Activated CD4-positive, CD25-positive, alpha-beta regulatory T cell treated with anti-CD3 and anti-CD28 coated beads, Interleukin-2, amount 50 U/mL, for 16 hours (primary cell): ENCODE results near the gene CCDC188.

Experiments
- DNase-seq: peaks from one replicate; pipeline ENCODE4 v3.0.0-alpha.2; 2020; ENCODE audit warnings: low read depth, low spot score

The CCDC188 gene

GRCh38 chr22:20118300-20119020 is 32.4 kb downstream of the CCDC188 start:
- DNase-seq: no peak

DNA sequence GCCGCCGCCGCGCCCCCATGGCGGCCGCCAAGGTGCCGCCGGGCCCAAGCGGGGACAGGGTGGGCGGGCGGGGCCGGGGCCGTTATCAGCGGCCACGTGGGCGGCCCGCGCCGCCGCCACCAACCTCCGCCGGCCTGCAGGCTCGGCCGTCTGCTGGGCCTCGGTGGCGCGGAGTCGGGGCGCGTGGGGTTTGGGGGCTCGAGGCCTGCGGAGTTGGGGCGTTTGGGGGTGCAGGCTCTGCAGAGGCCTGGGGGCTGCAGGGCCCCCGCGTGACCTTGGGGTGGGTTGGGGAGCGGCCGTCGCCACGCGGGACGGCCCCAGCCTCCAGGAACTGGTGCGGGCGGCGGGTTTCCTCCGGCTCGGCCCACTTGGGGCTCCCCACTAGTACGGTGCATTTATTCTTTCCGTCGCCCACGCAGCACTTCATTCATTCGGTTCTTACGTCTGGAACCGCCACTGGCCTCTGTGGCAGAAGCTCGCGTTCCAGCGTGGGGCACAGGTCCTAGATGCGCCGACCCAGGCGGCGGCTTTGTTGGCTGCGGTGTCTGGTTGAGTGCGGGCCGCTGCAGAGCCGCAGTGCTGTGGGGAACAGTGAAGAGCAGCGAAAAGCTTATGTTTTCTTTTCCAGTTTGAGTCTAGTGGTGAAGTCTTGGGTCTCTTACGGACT is 33.1 kb downstream of the CCDC188 start:
- peak; percentile 27 for DNase-seq

GRCh38 chr22:20116951-20117632 is 33.8 kb downstream of the CCDC188 start, which contains the start of gene TRMT2A:
TRMT2A (minus strand) TSS chr22:20117226; CDS start chr22:20116906, 320 bp downstream.
- peak; percentile 90 for DNase-seq

DNA sequence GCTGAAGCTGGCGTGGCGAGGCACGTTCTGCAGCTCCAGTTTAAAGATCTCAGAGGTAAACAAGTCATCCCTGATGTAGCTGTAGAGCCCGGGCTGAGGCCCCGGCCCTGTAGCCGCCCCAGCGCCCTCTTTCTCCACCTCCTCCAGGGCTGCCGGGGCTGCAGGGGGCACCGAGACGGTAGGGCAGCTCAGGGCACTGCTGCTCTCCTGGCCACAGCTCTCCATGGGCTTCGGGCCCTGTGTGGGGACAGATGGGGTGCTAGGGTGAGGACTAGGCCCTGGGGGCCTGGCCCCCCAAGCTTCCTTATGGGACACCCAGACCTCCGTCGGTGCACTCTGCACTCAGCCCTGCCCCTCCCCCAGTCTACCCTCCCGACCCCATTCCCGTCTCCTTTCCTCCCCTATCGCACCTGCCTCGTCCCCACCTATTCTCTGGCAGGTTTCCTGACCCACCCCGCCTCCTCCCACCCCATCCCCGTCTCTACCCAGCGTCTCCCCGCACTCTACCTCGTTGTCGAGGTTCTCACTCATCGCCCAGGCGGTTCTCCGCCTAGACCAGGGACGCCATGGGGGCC is 34.4 kb downstream of the CCDC188 start:
- no peak for DNase-seq

DNA sequence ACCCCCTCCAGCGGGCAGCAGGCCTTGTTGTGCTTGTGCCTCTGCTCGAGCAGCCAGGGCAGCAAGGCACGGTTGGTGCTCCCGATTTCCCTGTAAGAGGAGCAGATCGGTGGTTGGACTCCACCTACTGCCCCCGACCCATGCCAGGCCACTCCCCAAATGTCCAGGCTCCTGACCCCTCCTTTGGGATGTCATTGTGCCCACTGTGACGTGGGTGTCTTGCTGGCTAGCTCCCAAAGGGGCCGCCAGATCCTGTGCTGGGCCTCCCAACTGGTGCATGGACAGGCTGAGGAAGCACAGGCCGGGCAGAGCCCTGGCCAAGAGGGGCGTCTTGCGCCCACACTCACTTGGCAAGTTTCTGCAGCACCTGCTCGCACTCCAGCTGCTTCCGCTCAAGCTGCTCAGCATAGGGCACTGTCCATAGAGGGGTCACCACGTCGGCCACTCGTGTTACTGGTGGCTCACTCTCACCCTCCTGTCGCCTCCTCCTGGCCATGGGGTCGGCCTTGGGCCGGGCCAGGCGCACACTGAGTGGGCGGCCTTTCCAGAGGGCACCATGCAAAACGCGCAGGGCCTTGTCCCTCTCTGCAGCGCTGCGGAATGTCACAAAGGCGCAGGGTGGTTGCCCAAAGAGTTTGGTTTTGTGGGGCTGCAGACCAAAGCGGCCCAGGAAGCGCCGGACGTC is 35.0 kb downstream of the CCDC188 start, which contains the start of gene RANBP1:
RANBP1 (plus strand) TSS at position 414 of the 685 bp plus-strand sequence; CDS start at position 495, 81 bp downstream.
- no peak for DNase-seq

DNA sequence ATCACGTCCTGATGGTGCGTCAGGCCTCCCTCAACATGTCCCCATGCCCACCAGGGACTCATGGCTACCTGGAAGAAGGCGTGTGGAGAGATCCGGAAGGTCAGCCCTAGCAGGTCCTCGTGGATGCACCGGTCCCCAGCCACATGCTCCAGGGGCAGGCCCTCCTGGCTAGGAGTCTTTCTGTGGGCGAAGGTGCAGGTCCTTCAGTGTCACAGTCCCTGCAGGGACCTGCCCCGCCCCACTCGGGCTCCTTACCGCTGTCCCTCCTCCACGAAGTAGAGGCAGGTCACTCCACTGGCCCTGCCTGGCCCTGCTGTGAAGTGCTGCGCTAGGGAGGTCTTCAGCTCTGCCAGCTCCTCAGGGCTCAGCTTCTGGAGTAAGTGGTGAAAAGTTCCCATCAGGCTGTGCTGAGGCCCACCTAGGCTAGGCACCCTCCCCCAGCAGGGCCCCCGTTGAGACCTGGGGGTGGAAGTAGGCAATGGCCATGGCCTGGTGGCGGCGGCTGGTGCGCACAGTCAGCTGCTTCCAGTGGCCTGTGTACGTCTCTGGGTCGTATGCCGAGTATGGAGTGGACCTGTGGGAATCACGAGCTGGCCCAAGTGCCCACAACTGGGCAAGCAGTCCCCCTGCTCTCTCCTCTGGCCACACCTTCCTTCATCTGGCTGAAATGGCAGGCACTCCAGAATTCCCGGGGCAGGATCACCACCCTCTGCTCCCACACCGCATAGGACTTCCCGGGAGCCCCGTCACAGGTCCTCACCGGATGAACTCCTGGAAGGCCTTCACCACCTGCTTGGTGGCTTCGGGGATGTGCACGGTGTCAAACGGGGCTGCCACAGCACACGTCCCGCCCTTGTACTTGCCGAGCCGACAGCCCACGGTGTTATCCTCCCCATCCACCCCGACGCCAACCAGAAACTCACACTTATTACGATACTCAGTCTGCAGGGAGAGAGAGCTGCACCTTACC is 36.1 kb downstream of the CCDC188 start:
- DNase-seq: no peak

- DNase-seq: no peak
Measured at GRCh38 chr22:20113551-20114310, 37.1 kb downstream of the CCDC188 start.

DNA sequence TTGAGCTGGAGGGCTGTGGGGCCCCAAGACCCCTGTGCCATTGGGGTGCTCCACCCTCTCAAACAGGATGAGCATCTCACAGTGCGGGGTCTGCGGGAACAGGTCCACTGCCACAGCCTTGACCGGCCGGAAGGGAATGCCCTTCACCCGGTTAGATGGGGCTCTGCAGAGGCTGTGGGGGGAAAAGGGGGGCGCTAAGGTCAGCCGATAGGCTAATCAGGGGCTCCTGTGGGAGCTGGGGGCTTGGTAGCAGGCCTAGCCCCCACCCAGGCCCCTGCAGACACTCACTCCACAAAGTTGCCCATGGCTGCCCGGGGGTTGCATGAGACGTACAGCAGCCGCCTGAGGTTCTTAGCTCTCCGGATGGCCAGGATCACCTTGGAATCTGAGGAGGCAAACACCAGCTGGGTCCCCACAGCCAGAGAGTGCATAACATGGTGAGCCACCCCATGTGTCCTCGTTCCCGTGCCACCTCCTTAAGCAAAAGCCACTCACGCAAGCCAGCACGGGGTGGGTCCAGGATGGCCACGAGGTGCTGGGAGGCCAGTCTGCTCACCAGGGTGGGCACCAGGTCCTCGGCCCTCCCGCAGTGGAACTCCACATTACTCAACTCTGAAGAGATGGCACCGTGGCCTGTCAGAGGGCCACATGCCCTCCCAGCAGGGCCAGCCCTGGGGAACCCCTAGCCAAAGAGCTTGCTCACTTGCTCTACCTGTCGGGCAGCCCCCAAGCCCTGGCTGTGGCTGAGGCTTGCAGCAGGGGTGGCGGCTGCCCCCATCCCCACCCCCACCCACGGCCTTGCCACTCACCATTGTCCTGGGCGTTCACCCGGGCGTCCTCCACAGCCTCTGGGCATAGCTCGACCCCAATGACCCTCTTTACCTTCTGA is 38.0 kb downstream of the CCDC188 start:
- no peak for DNase-seq

GRCh38 chr22:20111689-20112622 is 38.9 kb downstream of the CCDC188 start:
- no peak for DNase-seq

GRCh38 chr22:20111045-20111688 is 39.7 kb downstream of the CCDC188 start:
- no peak for DNase-seq

- no peak for DNase-seq
Measured at GRCh38 chr22:20110359-20110985, 40.4 kb downstream of the CCDC188 start.

GRCh38 chr22:20109411-20110358 is 41.2 kb downstream of the CCDC188 start:
- no peak for DNase-seq

GRCh38 chr22:20108757-20109230 is 42.1 kb downstream of the CCDC188 start:
- DNase-seq: no peak

DNA sequence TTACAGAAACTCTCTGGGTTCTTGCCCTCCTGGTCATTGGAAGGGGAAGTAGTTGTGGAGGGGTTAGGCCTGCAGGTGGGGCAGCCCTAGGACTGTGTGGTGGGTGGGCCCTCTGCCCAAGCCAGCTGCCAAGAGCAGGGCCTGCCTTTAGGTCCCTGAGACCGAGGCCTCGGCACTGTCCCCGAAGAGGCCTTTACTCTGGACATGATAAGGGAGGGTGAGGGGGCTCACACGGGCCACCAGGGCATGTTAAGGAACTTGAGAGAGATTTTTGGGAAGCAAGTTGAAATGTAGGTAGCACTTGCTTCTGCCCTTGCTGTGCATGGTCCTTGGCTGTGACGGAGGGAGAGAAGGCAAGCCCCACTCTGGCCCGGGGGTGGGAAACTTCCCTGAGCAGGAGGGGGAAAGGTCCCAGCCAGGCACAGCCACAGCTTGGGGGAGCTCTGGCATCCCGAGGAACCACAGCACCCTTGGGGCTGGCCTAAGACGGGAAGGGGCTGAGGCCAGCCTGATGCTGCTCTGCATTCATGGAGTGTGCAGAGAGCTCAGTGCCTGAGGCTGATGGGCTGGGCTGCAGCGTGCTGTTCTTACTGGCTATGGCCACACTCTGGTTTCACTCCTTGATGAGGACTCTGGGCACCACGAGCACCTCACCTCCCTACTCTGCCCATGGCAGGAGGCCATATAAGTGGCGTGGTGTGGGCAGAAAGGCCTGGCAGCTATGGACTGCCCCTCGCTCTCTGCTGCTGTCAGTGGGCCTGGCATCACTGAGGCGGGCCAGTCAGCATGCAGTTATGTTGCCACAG is 42.7 kb downstream of the CCDC188 start:
- DNase-seq: no peak
